Spleen (tissue), 11 donors: ENCODE data around the gene ZNF385C. TPM values are rescaled to one million over a fixed set of nuclear protein-coding genes. Genes with fewer than 3 reads are reported as not detected.

ENCODE experiments used
- DNase-seq: peaks from one replicate; pipeline ENCODE4 v3.0.0-alpha.2; 2020
- H3K27ac ChIP-seq, 8 donors: fragments of 200-600 bp; sonication (generic) in 7 of 8; 1 replicate in 4 of 8; 2 replicates in 4 of 8; pipeline versions ENCODE4 v1.5.0 to v1.8.0; 2016 to 2021; ENCODE audit warnings: inconsistent platforms in 4 of 8, mild to moderate bottlenecking in 4 of 8, moderate library complexity in 1 of 8
- H3K27me3 ChIP-seq, 7 donors: fragments of 200-600 bp; sonication (generic) in 6 of 7; replicated peaks in 1 of 7; 1 replicate in 4 of 7; 2 replicates in 3 of 7; pipeline versions ENCODE4 v1.5.0 to v1.8.0; 2016 to 2021; ENCODE audit warnings: inconsistent platforms in 3 of 7, mild to moderate bottlenecking in 1 of 7
- H3K36me3 ChIP-seq, 6 donors: fragments of 200-600 bp; sonication (generic) in 5 of 6; 1 replicate in 4 of 6; 2 replicates in 2 of 6; pipeline versions ENCODE4 v1.5.0 to v1.8.0; 2016 to 2021; ENCODE audit warnings: inconsistent platforms in 2 of 6
- H3K4me1 ChIP-seq, 6 donors: fragments of 200-600 bp; sonication (generic) in 5 of 6; 1 replicate in 3 of 6; 2 replicates in 3 of 6; pipeline versions ENCODE4 v1.5.0 to v1.8.0; 2016 to 2021; ENCODE audit warnings: inconsistent platforms in 3 of 6
- H3K4me3 ChIP-seq, 8 donors: fragments of 200-600 bp; sonication (generic) in 7 of 8; 1 replicate in 4 of 8; 2 replicates in 4 of 8; pipeline versions ENCODE4 v1.5.0 to v1.8.0; 2016 to 2021; ENCODE audit warnings: inconsistent platforms in 4 of 8, mild to moderate bottlenecking in 4 of 8, moderate library complexity in 2 of 8
- H3K9me3 ChIP-seq, 8 donors: fragments of 200-600 bp; sonication (generic) in 7 of 8; 1 replicate in 4 of 8; 2 replicates in 4 of 8; pipeline versions ENCODE4 v1.5.0 to v1.8.0; 2016 to 2021; ENCODE audit warnings: inconsistent platforms in 4 of 8
- CTCF ChIP-seq, 11 experiments: fragments of 200-600 bp in 7 of 11; fragments of 450-650 bp in 4 of 11; sonication (generic) in 4 of 11; IDR thresholded peaks in 8 of 11; conservative IDR thresholded peaks in 3 of 11; 1 replicate in 7 of 11; 2 replicates in 4 of 11; pipeline versions ENCODE4 v1.4.0 to v1.8.0; 2016 to 2021; ENCODE audit warnings: antibody characterized with exemption in 11 of 11, inconsistent platforms in 4 of 11, mild to moderate bottlenecking in 1 of 11
- POLR2A ChIP-seq, 3 donors: fragments of 450-650 bp; IDR thresholded peaks; one replicate each; pipeline ENCODE4 v1.5.1; 2017; ENCODE audit warnings: antibody characterized with exemption in 3 of 3, mild to moderate bottlenecking in 1 of 3
- POLR2AphosphoS5 ChIP-seq, 3 donors: sonication (generic); formaldehyde crosslinking; IDR thresholded peaks; one replicate each; pipeline ENCODE4 v1.5.1; 2017; ENCODE audit warnings: antibody characterized with exemption in 3 of 3
- WGBS, 5 donors: extraction: QIAGEN DNeasy Blood & Tissue Kit in 3 of 5; methylation state at CpG; one replicate each; pipeline versions ENCODE4 v1.1.5 to v1.1.7; 2013 to 2018; 5-methylcytosine and 5-hydroxymethylcytosine counted together
- intact Hi-C: fragments of 100-400 bp; cut with DNase I; formaldehyde crosslinking; loops from one replicate; pipeline ENCODE4 v1.15.0; 2023; ENCODE audit warnings: low total_unique reads
- polyA plus RNA-seq, 3 donors: library from polyadenylated mRNA; stranded (reverse); fragments of 200-250 nt; gene quantifications; one replicate each; pipeline ENCODE4 v1.2.1, GENCODE V29; 2013
- total RNA-seq, 7 donors: library from RNA; depleted of rRNA in 3 of 7; stranded (reverse); fragments of >200 nt in 3 of 7; fragmentation: NEBNext Ultra II Directional in 4 of 7; extraction: Animal tissue kit (Norgen Biotek cat#: 25700) in 4 of 7; gene quantifications; one replicate each; pipeline versions ENCODE4 v1.1.0 to v1.2.1, GENCODE V29; 2016 to 2021
- donor health status: healthy with polysubstance abuse.
- donor health status: DM: no; HTN: no; CAD: no; lungs with moderate emphysema.
- donor health status: DM: no; HTN: no; CAD: no.
- donor health status: Bipolar disorder and iron deficiency.
- donor health status: healthy.
- donor health status: DM: no; HTN: no; CAD: no.
- donor health status: DM: yes; HTN: yes; CAD: no.

The ZNF385C gene
- total and polyA plus RNA-seq, 10 donors, result 0.17 to 0.60 (median 0.41) TPM; not detected in 2

GRCh38 chr17:42110301-42111264, 12.3 kb upstream of the ZNF385C start:
- 81 to 93% (median 85%) methylated on average over 18 of the region's 18 CpGs for WGBS, 5 donors

DNA sequence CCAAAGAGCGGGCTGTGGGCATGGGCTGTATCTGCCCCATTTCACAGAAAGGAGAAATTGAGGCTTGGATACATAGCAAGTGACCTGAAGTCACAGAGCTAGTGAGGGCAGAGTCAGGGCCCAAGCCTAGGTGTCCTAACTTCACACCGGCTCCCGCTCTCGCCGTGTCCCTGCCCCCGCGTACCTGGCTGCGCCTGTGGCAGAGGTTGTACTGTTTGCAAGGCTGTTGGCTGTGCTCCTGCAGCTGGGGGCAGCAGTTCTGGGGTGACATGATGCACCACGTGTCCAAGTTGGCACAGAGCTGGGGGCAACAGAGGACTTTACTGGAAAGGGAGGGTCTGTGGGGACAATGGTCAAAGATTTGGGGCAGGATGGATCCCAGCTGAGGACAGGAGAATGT, 10.8 kb upstream of the ZNF385C start:
- H3K27ac ChIP-seq, result peak overlapping the region in 1 of 8 donors; percentile 55
- peaks cover 11 to 58% (median 40%) of the 10 kb centered on the region in 6 donors for H3K4me1 ChIP-seq
- H3K4me3 ChIP-seq, result no peak overlapping the region
- no peak for DNase-seq
- intact Hi-C loops, result no loop called here
- TF ChIP-seq CTCF (IDR thresholded peaks at IDR 0.05 in 8 of 11, conservative IDR thresholded peaks at IDR 0.05 in 3 of 11) (no peak), POLR2A (IDR thresholded peaks at IDR 0.05) (no peak), POLR2AphosphoS5 (IDR thresholded peaks at IDR 0.05) (no peak)
- 83 to 98% (median 94%) methylated on average over 9 of the region's 9 CpGs for WGBS, 5 donors
- no peaks in the 10 kb centered on the region for H3K27me3 ChIP-seq
- peaks cover 0 to 79% (median 17%) of the 10 kb centered on the region in 6 donors for H3K36me3 ChIP-seq
- no peaks in the 10 kb centered on the region for H3K9me3 ChIP-seq

More at GRCh38 chr17:42110301-42111264, 12.3 kb upstream of the ZNF385C start:
- TF ChIP-seq POLR2AphosphoS5 (IDR thresholded peaks at IDR 0.05) (no peak), CTCF (IDR thresholded peaks at IDR 0.05 in 8 of 11, conservative IDR thresholded peaks at IDR 0.05 in 3 of 11) (no peak), POLR2A (IDR thresholded peaks at IDR 0.05) (no peak)
- peak overlapping the region in 4 of 8 donors; percentile 91 to 96 (median 94) for H3K27ac ChIP-seq
- H3K36me3 ChIP-seq, result peaks cover 0 to 79% (median 8%) of the 10 kb centered on the region in 6 donors
- no peaks in the 10 kb centered on the region for H3K27me3 ChIP-seq
- peak overlapping the region in 1 of 8 donors; percentile 77 for H3K4me3 ChIP-seq
- peaks cover 11 to 61% (median 43%) of the 10 kb centered on the region in 6 donors for H3K4me1 ChIP-seq
- no peak for DNase-seq
- intact Hi-C loops, result loop anchor here (10.0 kb wide), 1 partner anchor 74 kb away; the partner anchor contains the start of genes HCRT and KCNH4
- no peaks in the 10 kb centered on the region for H3K9me3 ChIP-seq

- Histone ChIP-seq H3K9me3 (no peaks in the 10 kb centered on the region), H3K4me1 (peaks cover 11 to 47% (median 32%) of the 10 kb centered on the region in 6 donors), H3K27ac (peak overlapping the region in 2 of 8 donors; percentile 14 to 55), H3K27me3 (no peaks in the 10 kb centered on the region), H3K36me3 (peaks cover 0 to 82% (median 24%) of the 10 kb centered on the region in 6 donors), H3K4me3 (peak overlapping the region in 6 of 8 donors; percentile 0 to 67 (median 25))
- peak; percentile 6 to 61 (median 42) for TF ChIP-seq POLR2AphosphoS5 (IDR thresholded peaks at IDR 0.05)
- no peak for TF ChIP-seq POLR2A (IDR thresholded peaks at IDR 0.05)
- TF ChIP-seq CTCF (IDR thresholded peaks at IDR 0.05 in 8 of 11, conservative IDR thresholded peaks at IDR 0.05 in 3 of 11), result peak in 1 of 11 experiments; percentile 20
- WGBS, 5 donors, result 38 to 55% (median 51%) methylated on average over 33 to 51 of the region's 51 CpGs
- DNase-seq, result peak; percentile 96
- intact Hi-C loops, result no loop called here
These were observed 9.6 kb upstream of the ZNF385C start for GRCh38 chr17:42107597-42108576.
